H1 (cell line): ENCODE measurements around the gene HS3ST5.

ENCODE experiments used
- EZH2 ChIP-seq: fragments of 200-600 bp; sonication (generic); IDR thresholded peaks from 2 replicates; pipeline ENCODE4 v1.7.1; 2012; ENCODE audit warnings: low read depth, mild to moderate bottlenecking, moderate library complexity, low read length, inconsistent platforms; ENCODE audit not compliant: severe bottlenecking
- GABPA ChIP-seq: IDR thresholded peaks from 2 replicates; pipeline ENCODE4 v1.6.1; 2011; ENCODE audit warnings: mild to moderate bottlenecking, low read length, moderate library complexity, borderline replicate concordance; ENCODE audit not compliant: insufficient read depth
- HDAC2 ChIP-seq, 2 experiments: fragments of 300-600 bp in 1 of 2; sonication (generic) in 1 of 2; IDR thresholded peaks; 2 replicates each; pipeline ENCODE4 v1.6.1; 2011 to 2012; ENCODE audit warnings: low read depth in 2 of 2, low read length in 2 of 2, mild to moderate bottlenecking in 2 of 2, moderate library complexity in 2 of 2, borderline replicate concordance in 1 of 2, inconsistent platforms in 1 of 2
- JUND ChIP-seq: IDR thresholded peaks from 2 replicates; pipeline ENCODE4 v1.6.1; 2011; ENCODE audit warnings: mild to moderate bottlenecking, improper control_type of control experiment, low read length
- MAX ChIP-seq: IDR thresholded peaks from 2 replicates; pipeline ENCODE4 v1.6.1; 2012; ENCODE audit warnings: inconsistent platforms
- POLR2A ChIP-seq, 2 experiments: IDR thresholded peaks; 1 replicate in 1 of 2; 2 replicates in 1 of 2; pipeline ENCODE4 v1.6.1; 2011; ENCODE audit warnings: low read depth in 2 of 2, low read length in 2 of 2, mild to moderate bottlenecking in 2 of 2; ENCODE audit errors: control extremely low read depth in 1 of 2
- RBBP5 ChIP-seq: IDR thresholded peaks from 2 replicates; pipeline ENCODE4 v1.7.1; 2012; ENCODE audit warnings: low read depth, mild to moderate bottlenecking, inconsistent platforms, low read length, moderate library complexity, borderline replicate concordance
- SRF ChIP-seq: IDR thresholded peaks from 2 replicates; pipeline ENCODE4 v1.6.1; 2011; ENCODE audit warnings: mild to moderate bottlenecking, low read depth, low read length, moderate library complexity
- TCF12 ChIP-seq: IDR thresholded peaks from 2 replicates; pipeline ENCODE4 v1.6.1; 2011; ENCODE audit warnings: low read depth, mild to moderate bottlenecking, low read length
- YY1 ChIP-seq: IDR thresholded peaks from 2 replicates; pipeline ENCODE4 v1.6.1; 2011; ENCODE audit warnings: low read depth, mild to moderate bottlenecking, low read length
- ZNF274 ChIP-seq: IDR thresholded peaks from 2 replicates; pipeline ENCODE4 v1.7.0; 2012; ENCODE audit warnings: low read length, borderline replicate concordance; ENCODE audit errors: extremely low read depth
- TF ChIP-seq, protein P1 (sequence below), 3 experiments: IDR thresholded peaks; 1 replicate in 2 of 3; 2 replicates in 1 of 3; pipeline versions ENCODE4 v1.5.1 to v1.6.1; 2011; ENCODE audit warnings: low read length in 3 of 3, mild to moderate bottlenecking in 3 of 3, inconsistent platforms in 2 of 3, low read depth in 1 of 3, moderate library complexity in 1 of 3; ENCODE audit not compliant: insufficient read depth in 1 of 3; ENCODE audit errors: control extremely low read depth in 1 of 3
- TF ChIP-seq, protein P2 (sequence below): IDR thresholded peaks from 2 replicates; pipeline ENCODE4 v1.6.1; 2011; ENCODE audit warnings: low read length, improper control_type of control experiment

DNA sequence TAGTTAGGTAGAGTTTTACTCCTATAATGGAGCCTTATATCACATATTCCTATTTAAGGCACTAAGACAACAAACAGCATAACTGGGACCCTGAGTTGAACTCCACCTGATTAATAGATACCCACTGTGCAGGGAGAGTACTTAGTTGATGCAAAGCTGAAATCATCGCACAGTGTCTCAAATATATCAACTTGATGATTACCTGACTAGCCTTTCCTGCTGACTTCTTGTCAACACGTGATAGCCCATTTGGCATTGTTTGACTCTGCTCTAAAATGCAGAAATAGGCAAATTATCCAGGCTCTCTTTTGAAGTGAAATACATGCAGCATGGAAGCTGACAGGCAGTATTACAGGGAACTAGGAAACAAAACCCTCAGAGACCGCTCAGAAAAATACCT lies 217.2 kb downstream of the HS3ST5 start:
- TF ChIP-seq MAX: no peak
- TF ChIP-seq, protein P1, sequence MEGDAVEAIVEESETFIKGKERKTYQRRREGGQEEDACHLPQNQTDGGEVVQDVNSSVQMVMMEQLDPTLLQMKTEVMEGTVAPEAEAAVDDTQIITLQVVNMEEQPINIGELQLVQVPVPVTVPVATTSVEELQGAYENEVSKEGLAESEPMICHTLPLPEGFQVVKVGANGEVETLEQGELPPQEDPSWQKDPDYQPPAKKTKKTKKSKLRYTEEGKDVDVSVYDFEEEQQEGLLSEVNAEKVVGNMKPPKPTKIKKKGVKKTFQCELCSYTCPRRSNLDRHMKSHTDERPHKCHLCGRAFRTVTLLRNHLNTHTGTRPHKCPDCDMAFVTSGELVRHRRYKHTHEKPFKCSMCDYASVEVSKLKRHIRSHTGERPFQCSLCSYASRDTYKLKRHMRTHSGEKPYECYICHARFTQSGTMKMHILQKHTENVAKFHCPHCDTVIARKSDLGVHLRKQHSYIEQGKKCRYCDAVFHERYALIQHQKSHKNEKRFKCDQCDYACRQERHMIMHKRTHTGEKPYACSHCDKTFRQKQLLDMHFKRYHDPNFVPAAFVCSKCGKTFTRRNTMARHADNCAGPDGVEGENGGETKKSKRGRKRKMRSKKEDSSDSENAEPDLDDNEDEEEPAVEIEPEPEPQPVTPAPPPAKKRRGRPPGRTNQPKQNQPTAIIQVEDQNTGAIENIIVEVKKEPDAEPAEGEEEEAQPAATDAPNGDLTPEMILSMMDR (IDR thresholded peaks at IDR 0.05; ENCODE audit: control extremely low read depth in 1 of 3, insufficient read depth in 1 of 3, low read depth in 1 of 3, low read length in 3 of 3): no peak
- TF ChIP-seq POLR2A (IDR thresholded peaks at IDR 0.05; ENCODE audit: control extremely low read depth in 1 of 2, low read depth in 2 of 2, low read length in 2 of 2): no peak
- no peak for TF ChIP-seq JUND
- no peak for TF ChIP-seq ZNF274
- no peak for TF ChIP-seq TCF12
- no peak for TF ChIP-seq GABPA
- TF ChIP-seq, protein P2, sequence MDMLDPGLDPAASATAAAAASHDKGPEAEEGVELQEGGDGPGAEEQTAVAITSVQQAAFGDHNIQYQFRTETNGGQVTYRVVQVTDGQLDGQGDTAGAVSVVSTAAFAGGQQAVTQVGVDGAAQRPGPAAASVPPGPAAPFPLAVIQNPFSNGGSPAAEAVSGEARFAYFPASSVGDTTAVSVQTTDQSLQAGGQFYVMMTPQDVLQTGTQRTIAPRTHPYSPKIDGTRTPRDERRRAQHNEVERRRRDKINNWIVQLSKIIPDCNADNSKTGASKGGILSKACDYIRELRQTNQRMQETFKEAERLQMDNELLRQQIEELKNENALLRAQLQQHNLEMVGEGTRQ: no peak
- no peak for TF ChIP-seq YY1
- TF ChIP-seq SRF: no peak
- no peak for TF ChIP-seq HDAC2 (IDR thresholded peaks at IDR 0.05; ENCODE audit: borderline replicate concordance in 1 of 2, low read depth in 2 of 2, low read length in 2 of 2)
- TF ChIP-seq RBBP5: no peak
- TF ChIP-seq EZH2: no peak
